Measurements from ENCODE around the gene SMC5.

DNA sequence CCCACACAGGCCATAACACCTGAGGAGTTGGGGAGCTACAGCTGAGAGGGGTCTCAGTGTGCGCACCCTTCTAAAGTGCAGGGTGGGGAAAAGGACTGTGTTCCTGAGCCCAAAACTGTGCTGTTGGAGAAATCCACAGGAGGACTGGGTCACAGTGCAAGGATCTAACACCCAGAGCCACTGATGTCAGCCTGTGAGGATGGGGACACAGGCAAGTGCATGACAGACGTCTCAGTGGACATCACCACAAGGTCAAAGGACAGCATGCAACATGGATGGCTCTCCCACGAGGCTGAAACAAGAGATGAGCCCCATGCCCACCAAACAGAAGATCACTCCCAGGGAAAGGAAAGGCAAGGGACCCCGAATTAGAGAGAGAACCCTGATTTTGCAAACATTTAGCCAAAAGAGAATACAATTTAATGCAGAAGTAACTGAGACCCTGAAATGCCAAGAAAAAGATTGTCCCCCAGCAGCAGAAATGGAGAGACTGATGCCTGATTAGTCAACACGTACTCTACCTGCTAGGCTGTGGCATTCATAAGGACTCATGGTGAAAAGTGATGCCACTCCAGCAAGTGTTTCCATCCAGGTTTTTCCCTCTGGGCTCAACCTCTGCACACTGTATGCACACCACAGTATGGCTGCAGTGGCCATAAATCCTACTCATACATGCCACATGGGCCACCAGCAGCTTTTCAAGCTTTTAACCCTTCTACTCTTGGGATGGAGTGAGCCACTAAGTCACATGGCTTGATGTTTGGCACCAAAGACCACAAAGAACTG is 141.5 kb downstream of the SMC5 start:
- TF ChIP-seq, protein P1, sequence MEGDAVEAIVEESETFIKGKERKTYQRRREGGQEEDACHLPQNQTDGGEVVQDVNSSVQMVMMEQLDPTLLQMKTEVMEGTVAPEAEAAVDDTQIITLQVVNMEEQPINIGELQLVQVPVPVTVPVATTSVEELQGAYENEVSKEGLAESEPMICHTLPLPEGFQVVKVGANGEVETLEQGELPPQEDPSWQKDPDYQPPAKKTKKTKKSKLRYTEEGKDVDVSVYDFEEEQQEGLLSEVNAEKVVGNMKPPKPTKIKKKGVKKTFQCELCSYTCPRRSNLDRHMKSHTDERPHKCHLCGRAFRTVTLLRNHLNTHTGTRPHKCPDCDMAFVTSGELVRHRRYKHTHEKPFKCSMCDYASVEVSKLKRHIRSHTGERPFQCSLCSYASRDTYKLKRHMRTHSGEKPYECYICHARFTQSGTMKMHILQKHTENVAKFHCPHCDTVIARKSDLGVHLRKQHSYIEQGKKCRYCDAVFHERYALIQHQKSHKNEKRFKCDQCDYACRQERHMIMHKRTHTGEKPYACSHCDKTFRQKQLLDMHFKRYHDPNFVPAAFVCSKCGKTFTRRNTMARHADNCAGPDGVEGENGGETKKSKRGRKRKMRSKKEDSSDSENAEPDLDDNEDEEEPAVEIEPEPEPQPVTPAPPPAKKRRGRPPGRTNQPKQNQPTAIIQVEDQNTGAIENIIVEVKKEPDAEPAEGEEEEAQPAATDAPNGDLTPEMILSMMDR (conservative IDR thresholded peaks at IDR 0.05; ENCODE audit: low read length) = no peak
- no peak for TF ChIP-seq EZH2phosphoT487 (IDR thresholded peaks at IDR 0.05; ENCODE audit: borderline replicate concordance)

Measured in Loucy (cell line).